ENCODE results near the gene LYRM7.

DNA sequence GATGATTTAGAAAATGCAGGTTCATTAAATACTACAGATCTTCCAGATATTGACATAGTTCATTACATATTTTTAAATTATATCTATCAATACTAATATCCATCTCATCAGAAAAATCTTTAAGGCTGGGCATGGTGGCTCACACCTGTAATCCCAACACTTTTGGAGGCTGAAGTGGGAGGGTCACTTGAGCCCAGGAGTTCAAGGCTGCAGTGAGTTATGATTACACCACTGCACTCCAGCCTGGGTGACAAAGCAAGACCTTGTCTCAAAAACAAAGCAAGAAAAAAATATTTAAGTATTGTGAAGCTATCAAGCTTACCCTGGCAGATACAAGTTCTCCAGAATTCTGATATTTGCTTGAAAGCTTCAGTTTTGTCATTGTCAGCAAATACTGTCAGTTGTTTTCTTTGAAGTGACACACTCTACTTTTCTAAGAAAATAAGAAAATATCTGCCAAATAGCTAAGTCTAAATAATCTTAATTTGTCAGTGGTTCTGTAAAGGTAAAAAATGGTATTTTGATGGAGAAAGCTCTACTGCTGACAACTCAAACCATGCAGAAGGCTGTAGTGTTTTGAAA is 14.9 kb downstream of the LYRM7 start:
- TF ChIP-seq POLR2A (IDR thresholded peaks at IDR 0.05; ENCODE audit: low read length) (no peak), GATA1 (IDR thresholded peaks at IDR 0.05; ENCODE audit: low read depth, low read length) (no peak)
